SH-SY5Y (cell line): ENCODE measurements around the gene PLA2G10.
"Not testable (repeated sequence)": the region's sequence is repeated elsewhere in the genome, so short reads cannot be mapped to it uniquely, and the experiment has no call there.

Experiments
- GATA2 ChIP-seq: IDR thresholded peaks from 2 replicates; pipeline ENCODE4 v1.6.1; 2011; ENCODE audit warnings: mild to moderate bottlenecking, low read depth, low read length
- GATA3 ChIP-seq: IDR thresholded peaks from 2 replicates; pipeline ENCODE4 v1.6.1; 2011; ENCODE audit warnings: low read depth, mild to moderate bottlenecking, low read length, moderate library complexity

DNA sequence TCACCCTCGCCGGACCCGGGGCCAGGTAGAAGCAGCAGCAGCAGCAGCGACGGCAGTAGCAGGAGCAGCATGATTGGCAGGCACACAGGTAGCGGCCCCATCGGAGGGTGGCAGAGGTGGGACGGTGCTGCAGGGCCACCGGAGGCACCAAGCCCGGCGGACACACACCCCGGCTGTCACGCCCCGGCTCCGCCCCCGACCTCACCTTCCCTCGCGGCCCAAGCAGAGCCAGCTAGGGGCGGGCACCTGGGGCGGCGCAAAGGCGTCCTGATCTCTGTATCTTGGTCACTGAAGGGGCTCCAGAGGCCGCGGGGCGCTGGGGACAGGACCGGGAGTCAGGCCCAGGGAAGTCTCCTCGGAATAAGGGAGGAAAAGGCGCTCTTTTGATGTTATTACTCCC, at the start of gene PLA2G10:
- not testable (repeated sequence) for TF ChIP-seq GATA2, GATA3
